Subcutaneous abdominal adipose tissue (tissue), 5 donors: ENCODE data around the gene UNC119B.

Source experiments
- H3K27ac ChIP-seq: one replicate; pipeline ENCODE4 v1.7.0; 2013; ENCODE audit warnings: low read depth, mild to moderate bottlenecking, inconsistent platforms, low read length, moderate library complexity
- H3K27me3 ChIP-seq, 5 donors: one replicate each; pipeline ENCODE4 v1.7.0; 2013; ENCODE audit warnings: low read length in 5 of 5, inconsistent platforms in 1 of 5; ENCODE audit not compliant: control insufficient read depth in 5 of 5, insufficient read depth in 4 of 5
- H3K36me3 ChIP-seq, 5 donors: one replicate each; pipeline ENCODE4 v1.7.0; 2013; ENCODE audit warnings: low read length in 5 of 5; ENCODE audit not compliant: control insufficient read depth in 5 of 5, insufficient read depth in 5 of 5
- H3K4me1 ChIP-seq, 5 donors: one replicate each; pipeline ENCODE4 v1.7.0; 2013; ENCODE audit warnings: low read length in 5 of 5, mild to moderate bottlenecking in 3 of 5, moderate library complexity in 1 of 5; ENCODE audit not compliant: control insufficient read depth in 5 of 5, insufficient read depth in 5 of 5
- H3K4me3 ChIP-seq, 5 donors: one replicate each; pipeline ENCODE4 v1.7.0; 2013; ENCODE audit warnings: low read length in 5 of 5, low read depth in 1 of 5
- H3K9ac ChIP-seq, 5 donors: one replicate each; pipeline ENCODE4 v1.7.0; 2013; ENCODE audit warnings: low read length in 5 of 5, mild to moderate bottlenecking in 4 of 5, moderate library complexity in 3 of 5
- H3K9me3 ChIP-seq, 5 donors: one replicate each; pipeline ENCODE4 v1.7.0; 2013; ENCODE audit warnings: low read length in 5 of 5; ENCODE audit not compliant: control insufficient read depth in 5 of 5
- donor health status: healthy.
- donor health status: healthy.
- donor health status: healthy.
- donor health status: healthy.
- donor health status: healthy.

UNC119B gene

GRCh38 chr12:120718055-120718454 lies 7.8 kb downstream of the UNC119B start:
- Histone ChIP-seq H3K27me3 (no peaks in the 10 kb centered on the region), H3K9me3 (no peaks in the 10 kb centered on the region), H3K36me3 (peaks cover 2 to 81% (median 78%) of the 10 kb centered on the region in 5 donors), H3K9ac (no peak overlapping the region), H3K27ac (no peak overlapping the region), H3K4me3 (no peak overlapping the region), H3K4me1 (peaks cover 4 to 40% (median 32%) of the 10 kb centered on the region in 5 donors)

GRCh38 chr12:120719072-120719471 lies 8.8 kb downstream of the UNC119B start:
- Histone ChIP-seq H3K36me3 (peaks cover 2 to 78% (median 74%) of the 10 kb centered on the region in 5 donors), H3K27ac (no peak overlapping the region), H3K9ac (no peak overlapping the region), H3K27me3 (no peaks in the 10 kb centered on the region), H3K4me1 (peaks cover 2 to 40% (median 33%) of the 10 kb centered on the region in 5 donors), H3K4me3 (no peak overlapping the region), H3K9me3 (no peaks in the 10 kb centered on the region)

- Histone ChIP-seq H3K9ac (no peak overlapping the region), H3K4me3 (no peak overlapping the region), H3K36me3 (peaks cover 2 to 75% (median 71%) of the 10 kb centered on the region in 5 donors), H3K27me3 (no peaks in the 10 kb centered on the region), H3K4me1 (peaks cover 2 to 41% (median 33%) of the 10 kb centered on the region in 5 donors), H3K9me3 (no peaks in the 10 kb centered on the region), H3K27ac (peak overlapping the region; percentile 93)
Observed at GRCh38 chr12:120719496-120720233, 9.4 kb downstream of the UNC119B start.

DNA sequence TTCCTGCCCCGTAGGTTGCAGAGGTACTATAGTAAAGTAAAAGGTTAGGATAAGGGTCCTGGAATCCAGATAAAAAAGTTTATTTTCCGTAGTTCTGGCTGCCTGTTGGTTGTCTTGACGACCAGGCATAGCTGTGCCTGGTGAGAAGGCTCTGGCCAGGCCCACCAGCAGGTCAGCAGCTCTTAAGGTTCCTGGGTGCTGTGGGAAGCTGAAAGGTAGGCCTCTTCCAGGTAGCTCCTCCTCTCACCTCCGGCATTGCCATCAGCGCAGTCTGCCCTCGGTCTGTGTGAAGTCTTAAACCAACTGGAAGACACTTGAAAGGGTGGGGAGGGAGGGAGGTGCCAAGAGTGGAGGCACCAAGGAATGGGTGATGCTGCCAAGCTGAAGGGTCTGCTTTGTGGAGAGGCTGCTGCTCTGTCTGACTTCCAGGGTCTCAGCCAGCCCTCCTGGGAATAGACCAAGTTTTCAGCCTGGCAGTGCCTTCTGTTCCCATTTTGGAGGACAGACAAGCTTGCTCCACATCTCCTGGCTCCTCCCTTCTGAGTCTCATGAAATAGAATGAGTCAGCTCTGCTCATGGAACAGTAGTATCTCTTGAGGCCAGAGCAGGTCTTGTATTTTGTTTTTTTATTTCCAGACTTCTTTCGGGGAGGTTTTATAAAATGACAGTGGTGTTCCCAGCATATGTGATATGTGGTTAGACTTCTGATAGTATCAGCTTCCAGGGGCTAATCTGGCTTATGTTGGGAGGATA lies 10.2 kb downstream of the UNC119B start:
- Histone ChIP-seq H3K27ac (peak overlapping the region; percentile 93), H3K4me3 (peak overlapping the region in 1 of 5 donors; percentile 15), H3K4me1 (peaks cover 5 to 48% (median 39%) of the 10 kb centered on the region in 5 donors), H3K36me3 (peaks cover 2 to 71% (median 64%) of the 10 kb centered on the region in 5 donors), H3K27me3 (no peaks in the 10 kb centered on the region), H3K9ac (peak overlapping the region in 4 of 5 donors; percentile 33 to 79 (median 65)), H3K9me3 (no peaks in the 10 kb centered on the region)

- Histone ChIP-seq H3K36me3 (peaks cover 0 to 66% (median 62%) of the 10 kb centered on the region in 5 donors), H3K27me3 (no peaks in the 10 kb centered on the region), H3K9me3 (no peaks in the 10 kb centered on the region), H3K9ac (peak overlapping the region in 4 of 5 donors; percentile 33 to 79 (median 65)), H3K4me1 (peaks cover 5 to 53% (median 42%) of the 10 kb centered on the region in 5 donors), H3K4me3 (no peak overlapping the region), H3K27ac (peak overlapping the region; percentile 93)
Observed at GRCh38 chr12:120720987-120721801, 10.9 kb downstream of the UNC119B start.

- Histone ChIP-seq H3K4me3 (no peak overlapping the region), H3K9me3 (no peaks in the 10 kb centered on the region), H3K36me3 (peaks cover 0 to 59% (median 55%) of the 10 kb centered on the region in 5 donors), H3K4me1 (peaks cover 5 to 60% (median 49%) of the 10 kb centered on the region in 5 donors), H3K9ac (peak overlapping the region in 2 of 5 donors; percentile 13 to 66), H3K27ac (peak overlapping the region; percentile 93), H3K27me3 (no peaks in the 10 kb centered on the region)
Observed at GRCh38 chr12:120721866-120722265, 11.6 kb downstream of the UNC119B start.

- Histone ChIP-seq H3K9ac (peak overlapping the region in 2 of 5 donors; percentile 42 to 48), H3K36me3 (peaks cover 0 to 59% (median 56%) of the 10 kb centered on the region in 5 donors), H3K4me3 (peak overlapping the region in 1 of 5 donors; percentile 12), H3K27me3 (no peaks in the 10 kb centered on the region), H3K9me3 (no peaks in the 10 kb centered on the region), H3K4me1 (peaks cover 5 to 65% (median 54%) of the 10 kb centered on the region in 5 donors), H3K27ac (peak overlapping the region; percentile 93)
Observed at GRCh38 chr12:120722784-120723183, 12.5 kb downstream of the UNC119B start.

- H3K36me3 ChIP-seq = peaks cover 0 to 53% (median 44%) of the 10 kb centered on the region in 5 donors
Observed at GRCh38 chr12:120724720-120725119, 14.5 kb downstream of the UNC119B start.

GRCh38 chr12:120725151-120725658 lies 14.9 kb downstream of the UNC119B start:
- H3K27ac ChIP-seq = peak overlapping the region; percentile 88
- peaks cover 0 to 53% (median 43%) of the 10 kb centered on the region in 5 donors for H3K36me3 ChIP-seq
- peaks cover 5 to 57% (median 49%) of the 10 kb centered on the region in 5 donors for H3K4me1 ChIP-seq
- peak overlapping the region; percentile 65 to 91 (median 76) for H3K4me3 ChIP-seq
- no peaks in the 10 kb centered on the region for H3K27me3 ChIP-seq
- H3K9ac ChIP-seq = peak overlapping the region in 4 of 5 donors; percentile 64 to 88 (median 78)
- H3K9me3 ChIP-seq = no peaks in the 10 kb centered on the region

More at GRCh38 chr12:120724720-120725119, 14.5 kb downstream of the UNC119B start:
- peak overlapping the region; percentile 88 for H3K27ac ChIP-seq
- no peak overlapping the region for H3K4me3 ChIP-seq
- no peaks in the 10 kb centered on the region for H3K27me3 ChIP-seq
- no peaks in the 10 kb centered on the region for H3K9me3 ChIP-seq
- H3K4me1 ChIP-seq = peaks cover 5 to 62% (median 53%) of the 10 kb centered on the region in 5 donors
- no peak overlapping the region for H3K9ac ChIP-seq
